Measurements from ENCODE around the gene RAB11FIP3.

The RAB11FIP3 gene

GRCh38 chr16:424033-424622 is 1.3 kb upstream of the RAB11FIP3 start:
- no peak for DNase-seq (ENCODE audit: low read depth)

- no peak for DNase-seq (ENCODE audit: low read depth)
These were observed 797 bp upstream of the RAB11FIP3 start for GRCh38 chr16:424623-425081.

- no peak for DNase-seq (ENCODE audit: low read depth)
These were observed 278 bp downstream of the RAB11FIP3 start for GRCh38 chr16:425740-426114.

GRCh38 chr16:426115-426905 is 861 bp downstream of the RAB11FIP3 start:
- DNase-seq (ENCODE audit: low read depth) = no peak

GRCh38 chr16:426906-427249 is 1.4 kb downstream of the RAB11FIP3 start:
- DNase-seq (ENCODE audit: low read depth) = no peak

- DNase-seq (ENCODE audit: low read depth) = no peak
These were observed 1.8 kb downstream of the RAB11FIP3 start for GRCh38 chr16:427250-427649.

GRCh38 chr16:430904-431303 is 5.5 kb downstream of the RAB11FIP3 start:
- no peak for DNase-seq (ENCODE audit: low read depth)

- no peak for DNase-seq (ENCODE audit: low read depth)
These were observed 15.2 kb downstream of the RAB11FIP3 start for GRCh38 chr16:440627-441026.

- DNase-seq (ENCODE audit: low read depth) = no peak
These were observed 16.0 kb downstream of the RAB11FIP3 start for GRCh38 chr16:441447-441846.

GRCh38 chr16:442976-443375 is 17.5 kb downstream of the RAB11FIP3 start:
- DNase-seq (ENCODE audit: low read depth) = no peak

- no peak for DNase-seq (ENCODE audit: low read depth)
These were observed 18.6 kb downstream of the RAB11FIP3 start for GRCh38 chr16:444027-444426.

- DNase-seq (ENCODE audit: low read depth) = no peak
These were observed 20.1 kb downstream of the RAB11FIP3 start for GRCh38 chr16:445566-445965.

- DNase-seq (ENCODE audit: low read depth) = no peak
These were observed 24.9 kb downstream of the RAB11FIP3 start for GRCh38 chr16:450385-450784.

- DNase-seq (ENCODE audit: low read depth) = no peak
These were observed 25.5 kb downstream of the RAB11FIP3 start for GRCh38 chr16:450785-451512.

- DNase-seq (ENCODE audit: low read depth) = no peak
These were observed 29.0 kb downstream of the RAB11FIP3 start for GRCh38 chr16:454397-454940.

GRCh38 chr16:455453-455852 is 30.0 kb downstream of the RAB11FIP3 start:
- no peak for DNase-seq (ENCODE audit: low read depth)

GRCh38 chr16:456891-457483 is 31.5 kb downstream of the RAB11FIP3 start:
- DNase-seq (ENCODE audit: low read depth) = no peak

GRCh38 chr16:457732-458400 is 32.4 kb downstream of the RAB11FIP3 start:
- no peak for DNase-seq (ENCODE audit: low read depth)

GRCh38 chr16:459761-460160 is 34.3 kb downstream of the RAB11FIP3 start:
- DNase-seq (ENCODE audit: low read depth) = no peak

- DNase-seq (ENCODE audit: low read depth) = no peak
These were observed 35.3 kb downstream of the RAB11FIP3 start for GRCh38 chr16:460787-461186.

GRCh38 chr16:463071-463470 is 37.6 kb downstream of the RAB11FIP3 start:
- DNase-seq (ENCODE audit: low read depth) = no peak

GRCh38 chr16:466651-467050 is 41.2 kb downstream of the RAB11FIP3 start:
- DNase-seq (ENCODE audit: low read depth) = no peak
